Endometrial microvascular endothelial cells (primary cell): Measurements from ENCODE around the gene NCKAP5. TPM values are rescaled to one million over a fixed set of nuclear protein-coding genes. Genes with fewer than 3 reads are reported as not detected.
"Not testable (repeated sequence)": the region's sequence is repeated elsewhere in the genome, so short reads cannot be mapped to it uniquely, and the experiment has no call there.

Experiments used
- in situ Hi-C: cut with HindIII; loops from 2 replicates; pipeline ENCODE4 v1.10.0; 2017; ENCODE audit warnings: low sequenced_read_pairs, low pct_unique_long_range_greater_than_20kb; ENCODE audit errors: inconsistent ontology term
- total RNA-seq: library from RNA; depleted of rRNA; stranded (reverse); fragments of >200 nt; gene quantifications from one replicate; pipeline ENCODE4 v1.2.3, GENCODE V29; 2015; ENCODE audit errors: inconsistent ontology term

Gene NCKAP5
- total RNA-seq, 1 donor from 2014 or later, result 0.84 TPM

- in situ Hi-C loops, result no loop called here
Measured at GRCh38 chr2:132730611-132731010, 837.7 kb downstream of the NCKAP5 start.

DNA sequence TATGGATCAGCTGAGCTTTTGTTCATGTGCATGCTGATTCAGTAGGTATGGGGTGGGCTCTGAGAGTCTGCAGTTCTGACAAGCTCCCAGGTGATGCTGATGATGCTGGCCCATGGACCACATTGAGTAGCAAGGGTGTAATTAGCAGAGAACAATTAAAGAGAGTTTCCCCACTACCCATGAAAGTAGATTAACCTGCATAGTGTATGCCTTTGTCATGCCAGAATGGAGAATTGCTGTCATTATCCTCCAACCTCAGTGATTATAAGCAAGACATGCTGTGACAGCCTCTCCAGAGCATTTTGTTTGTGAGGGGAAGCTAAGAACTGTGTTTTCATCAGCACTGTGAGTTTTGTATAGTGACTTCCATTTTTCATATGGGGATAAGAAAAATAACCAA is 838.7 kb downstream of the NCKAP5 start:
- in situ Hi-C loops, result no loop called here

DNA sequence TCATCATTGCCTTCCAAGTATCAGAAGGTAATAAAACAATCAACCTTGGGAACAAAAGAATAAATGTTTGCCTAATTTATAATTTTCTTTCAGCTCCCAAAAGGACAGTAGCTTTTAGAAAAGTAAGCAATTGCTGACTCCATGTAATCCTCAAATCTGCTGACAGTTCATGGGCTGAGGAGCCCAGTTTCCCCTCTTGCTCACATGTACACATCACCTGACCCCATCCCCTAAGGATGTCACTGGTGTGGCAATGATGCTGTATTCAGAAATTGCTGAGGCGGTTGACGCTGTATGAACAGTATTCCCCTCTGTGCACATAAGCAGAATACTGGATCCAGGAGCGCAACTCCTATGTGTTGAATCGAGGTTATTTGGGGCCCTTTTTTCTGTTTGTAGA is 842.1 kb downstream of the NCKAP5 start:
- in situ Hi-C loops, result no loop called here

DNA sequence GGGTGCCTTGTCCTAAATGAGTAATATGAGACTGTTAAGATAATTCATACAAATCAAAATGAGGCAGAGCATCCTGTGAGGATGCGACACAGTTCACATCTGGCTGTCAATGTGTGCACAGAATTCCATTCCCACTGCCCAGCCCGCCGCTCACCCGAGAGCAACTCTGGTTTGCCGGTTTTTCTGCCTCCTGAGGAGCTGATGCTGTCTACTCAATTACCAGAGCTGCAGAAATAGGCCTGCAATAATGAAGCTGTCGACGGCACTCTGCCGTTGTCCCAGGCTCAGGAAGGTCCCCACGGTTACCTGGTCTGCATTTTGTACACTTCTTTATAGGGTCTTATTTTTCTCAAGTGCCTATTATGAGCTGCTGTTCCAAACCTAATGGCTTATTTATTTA is 842.5 kb downstream of the NCKAP5 start:
- in situ Hi-C loops, result no loop called here

GRCh38 chr2:132725148-132725547 is 843.1 kb downstream of the NCKAP5 start:
- in situ Hi-C loops, result no loop called here

DNA sequence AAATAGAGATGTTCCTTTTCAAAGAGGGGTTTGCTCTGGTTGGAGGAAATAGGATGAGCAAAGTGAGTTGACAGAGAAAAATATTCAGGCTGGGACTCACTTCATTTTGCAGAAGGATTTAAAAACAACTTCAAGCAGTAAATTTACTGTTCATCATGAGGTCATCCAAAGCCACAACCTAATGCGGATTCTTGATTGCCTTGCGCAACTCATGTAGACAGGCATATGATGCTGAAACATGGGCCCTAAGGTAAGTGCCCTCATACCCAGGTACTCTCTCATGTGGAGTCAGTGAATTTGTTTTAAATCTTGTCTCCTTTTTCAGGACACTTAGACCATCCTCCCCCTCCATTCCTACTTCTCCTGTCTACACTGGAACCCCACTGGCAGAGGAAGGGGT is 846.3 kb downstream of the NCKAP5 start:
- in situ Hi-C loops, result no loop called here

DNA sequence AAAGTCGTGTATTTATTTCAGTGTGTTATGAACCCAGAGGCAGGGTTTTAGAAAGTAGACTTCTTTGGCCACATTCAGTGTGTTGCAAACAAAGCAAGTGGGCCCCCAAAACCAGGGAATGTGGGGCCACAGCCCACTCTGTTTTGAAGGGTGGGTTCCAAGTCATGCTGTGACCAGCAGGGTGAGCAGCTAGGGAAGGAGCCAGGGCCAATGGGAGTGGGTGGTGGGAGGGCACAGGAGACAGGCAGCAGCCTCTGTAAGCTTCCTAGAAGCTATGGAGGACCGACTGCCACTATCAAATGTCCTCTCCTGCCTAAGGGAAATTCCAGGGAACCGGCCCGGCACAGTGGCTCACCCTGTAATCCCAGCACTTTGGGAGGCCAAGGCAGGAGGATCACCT is 847.9 kb downstream of the NCKAP5 start:
- in situ Hi-C loops, result no loop called here

GRCh38 chr2:132719480-132719879 is 848.8 kb downstream of the NCKAP5 start:
- in situ Hi-C loops, result no loop called here

- in situ Hi-C loops, result no loop called here
Measured at GRCh38 chr2:132716954-132717353, 851.3 kb downstream of the NCKAP5 start.

- in situ Hi-C loops, result no loop called here
Measured at GRCh38 chr2:132715386-132716351, 852.6 kb downstream of the NCKAP5 start.

- in situ Hi-C loops, result no loop called here
Measured at GRCh38 chr2:132703396-132703795, 864.9 kb downstream of the NCKAP5 start.

DNA sequence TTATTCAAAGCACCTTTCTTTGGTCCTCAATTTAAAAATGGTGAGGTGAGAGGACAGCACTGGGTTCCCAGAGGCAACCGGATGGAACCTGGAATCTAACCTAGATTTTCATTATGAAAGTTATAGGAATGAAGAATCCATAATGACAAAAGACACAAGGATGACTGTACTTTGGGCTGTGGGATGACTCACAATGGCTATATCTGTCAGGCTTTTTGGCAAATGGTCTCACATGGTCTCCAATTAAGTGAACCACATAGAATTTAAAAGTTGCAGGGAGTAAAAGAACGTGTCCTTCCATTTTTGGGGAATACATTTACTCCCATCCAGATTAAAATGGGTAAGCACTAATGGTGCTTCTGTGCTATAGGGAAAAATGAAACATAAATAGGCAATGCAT is 866.5 kb downstream of the NCKAP5 start:
- in situ Hi-C loops, result no loop called here

- in situ Hi-C loops, result not testable (repeated sequence)
Measured at GRCh38 chr2:132699802-132700201, 868.5 kb downstream of the NCKAP5 start.

- in situ Hi-C loops, result not testable (repeated sequence)
Measured at GRCh38 chr2:132698347-132698746, 869.9 kb downstream of the NCKAP5 start.

DNA sequence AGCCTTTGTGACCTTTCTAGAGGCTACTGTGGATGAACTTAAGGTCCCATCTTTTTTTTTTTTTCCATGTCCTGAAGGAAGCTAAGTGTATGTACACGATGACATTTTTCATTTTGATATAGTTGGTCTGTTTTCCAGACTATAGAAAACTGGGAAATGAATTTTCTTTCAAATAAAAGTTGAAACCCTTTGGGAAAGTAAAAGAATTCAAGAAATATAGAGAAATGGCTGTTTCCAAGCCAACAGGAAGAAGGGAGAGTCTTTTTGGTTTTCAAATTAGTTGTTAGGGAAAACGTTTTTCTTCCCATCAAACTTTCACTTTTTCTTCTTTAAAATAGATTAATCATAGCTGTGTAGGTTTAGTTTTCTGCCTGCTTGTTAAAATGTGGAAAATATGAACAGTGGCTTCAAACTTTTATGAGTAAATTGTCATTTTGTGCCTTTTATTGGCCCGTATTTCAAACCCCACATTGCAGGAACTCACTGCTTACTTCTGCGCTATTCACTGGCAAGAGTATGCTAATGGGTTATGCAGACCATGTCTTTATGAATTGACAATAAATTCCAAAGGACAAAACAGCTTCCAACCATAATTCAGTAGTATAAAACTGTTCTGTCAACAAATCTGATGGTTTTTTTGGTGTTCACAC is 870.6 kb downstream of the NCKAP5 start:
- in situ Hi-C loops, result no loop called here

DNA sequence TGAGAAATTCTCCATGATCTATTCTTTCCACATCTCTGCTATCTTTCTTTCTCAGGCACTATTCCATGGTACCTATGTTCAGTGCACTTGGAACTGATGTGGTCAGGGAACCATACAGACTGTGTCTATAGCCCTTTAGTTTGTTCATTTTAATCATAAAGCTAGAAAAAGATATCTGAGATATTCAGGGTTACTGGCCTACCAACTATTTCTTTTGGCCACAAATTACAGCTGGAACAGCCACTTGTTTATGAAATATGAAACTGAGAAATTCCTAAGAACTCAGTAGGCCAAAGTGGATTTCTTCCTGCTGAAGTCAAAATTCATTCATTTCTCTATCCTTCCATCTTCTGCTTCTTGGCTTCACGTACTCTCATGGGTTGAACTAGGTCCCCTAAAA is 875.4 kb downstream of the NCKAP5 start:
- in situ Hi-C loops, result no loop called here

DNA sequence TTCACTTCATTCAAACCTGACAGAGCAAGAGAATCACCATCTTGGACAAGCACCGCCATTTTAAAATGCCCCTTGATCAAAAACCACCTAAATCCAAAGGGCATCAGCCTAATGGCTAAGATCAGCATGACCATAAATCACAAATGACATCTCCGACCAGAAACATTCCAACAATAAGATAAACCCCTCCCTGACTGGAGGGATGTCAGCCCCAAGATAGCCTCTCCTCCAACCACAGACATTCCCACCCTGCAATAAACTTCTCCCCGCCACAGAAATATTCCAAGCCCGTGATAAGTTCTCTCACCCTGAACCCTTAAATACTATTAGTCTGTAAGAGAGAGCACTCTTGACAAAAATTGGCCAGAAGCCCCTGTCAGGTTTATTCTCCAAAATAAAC is 876.7 kb downstream of the NCKAP5 start:
- in situ Hi-C loops, result no loop called here

- in situ Hi-C loops, result no loop called here
Measured at GRCh38 chr2:132690664-132691303, 877.5 kb downstream of the NCKAP5 start.

GRCh38 chr2:132681766-132682165 is 886.5 kb downstream of the NCKAP5 start:
- in situ Hi-C loops, result no loop called here

DNA sequence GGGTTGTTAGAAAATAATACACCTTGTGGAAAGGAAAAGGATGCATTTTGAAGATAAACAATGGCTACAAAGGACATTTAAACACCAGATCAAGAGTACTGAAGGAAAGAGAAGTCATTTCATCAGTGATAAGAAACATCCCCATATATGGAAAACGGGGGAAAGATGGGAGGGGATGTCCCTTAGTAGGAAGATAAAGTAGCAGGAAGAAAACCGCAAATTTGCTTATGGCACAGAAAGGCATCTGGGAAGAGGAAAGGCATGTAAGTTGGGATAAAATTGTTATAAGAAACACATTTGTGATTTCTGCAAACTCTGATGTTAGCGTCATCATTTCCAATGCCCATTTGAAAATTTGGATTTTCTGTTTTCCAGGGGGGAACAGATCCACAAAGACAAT is 887.7 kb downstream of the NCKAP5 start:
- in situ Hi-C loops, result no loop called here
